SK-N-SH treated with all-trans-retinoic acid at 6 μM for 48 hours (cell line): ENCODE measurements around the gene ARHGEF4.

Experiments
- CSDC2 ChIP-seq: fragments of 250-450 bp; sonication (Bioruptor Pico); IDR thresholded peaks from 2 replicates; pipeline ENCODE4 v1.5.0; 2020; ENCODE audit warnings: mild to moderate bottlenecking, moderate library complexity
- GLIS3 ChIP-seq: fragments of 250-450 bp; sonication (Bioruptor Pico); IDR thresholded peaks from 2 replicates; pipeline ENCODE4 v1.5.0; 2020; ENCODE audit warnings: mild to moderate bottlenecking, moderate library complexity
- OSR1 ChIP-seq: fragments of 250-450 bp; sonication (Bioruptor Pico); IDR thresholded peaks from 2 replicates; pipeline ENCODE4 v1.8.0; 2022; ENCODE audit warnings: moderate library complexity, mild to moderate bottlenecking, inconsistent platforms
- PATZ1 ChIP-seq: fragments of 250-450 bp; sonication (Bioruptor Pico); IDR thresholded peaks from 2 replicates; pipeline ENCODE4 v1.8.0; 2020; ENCODE audit warnings: mild to moderate bottlenecking, moderate library complexity, borderline replicate concordance
- SNAI2 ChIP-seq: fragments of 250-450 bp; sonication (Bioruptor Pico); IDR thresholded peaks from 2 replicates; pipeline ENCODE4 v1.5.0; 2020; ENCODE audit warnings: mild to moderate bottlenecking, moderate library complexity
- TCF4 ChIP-seq: fragments of 250-450 bp; sonication (Bioruptor Pico); IDR thresholded peaks from 2 replicates; pipeline ENCODE4 v1.8.0; 2021; ENCODE audit warnings: mild to moderate bottlenecking, moderate library complexity, borderline replicate concordance
- ZC3H10 ChIP-seq: fragments of 250-450 bp; sonication (Bioruptor Pico); IDR thresholded peaks from 2 replicates; pipeline ENCODE4 v1.5.1; 2021; ENCODE audit warnings: mild to moderate bottlenecking, moderate library complexity
- ZFP30 ChIP-seq: fragments of 450-650 bp; formaldehyde crosslinking; IDR thresholded peaks from 2 replicates; pipeline ENCODE4 v1.5.0; 2022; ENCODE audit warnings: mild to moderate bottlenecking, moderate library complexity

GRCh38 chr2:130882991-130883390 lies 46.3 kb downstream of the ARHGEF4 start:
- TF ChIP-seq CSDC2 (CRISPR knock-in tag) = no peak
- no peak for TF ChIP-seq PATZ1 (CRISPR knock-in tag)
- no peak for TF ChIP-seq OSR1 (CRISPR knock-in tag)
- no peak for TF ChIP-seq ZFP30 (CRISPR knock-in tag)
- TF ChIP-seq ZC3H10 (CRISPR knock-in tag) = no peak
- no peak for TF ChIP-seq SNAI2 (CRISPR knock-in tag)
- no peak for TF ChIP-seq TCF4 (CRISPR knock-in tag)
- no peak for TF ChIP-seq GLIS3
